HepG2 (cell line): ENCODE results near the gene HTRA2. TPM values are rescaled to one million over a fixed set of nuclear protein-coding genes. Genes with fewer than 3 reads are reported as not detected.

Experiments used
- ATAC-seq: fragments of 200-7000 bp; cut with Tn5 transposase; 3 replicates; pipeline ENCODE4 v1.9.1; 2020; ENCODE audit warnings: mild to moderate bottlenecking, moderate library complexity
- BruUV-seq: library from RNA; stranded (reverse); fragments of 400-500 nt; replicated peaks from 2 replicates; lab custom pipeline; 2021; lab: Mats Ljungman, UMichigan
- CTCF ChIA-PET: fragments of 300-600 bp; formaldehyde crosslinking; extraction: SDS; loops from one replicate; lab custom pipeline; 2021; ENCODE audit warnings: low total read pairs, inconsistent platforms, low intra/inter-chr PET ratio; lab: Yijun Ruan, JAX
- POLR2A ChIA-PET: fragments of 350-600 bp; sonication (Branson Sonifier 250); formaldehyde crosslinking; loops from one replicate; lab custom pipeline; 2020; ENCODE audit warnings: antibody characterized with exemption, inconsistent platforms; lab: Yijun Ruan, JAX
- DNase-seq: peaks from one replicate; pipeline ENCODE4 v3.0.0-alpha.2; 2015; ENCODE audit warnings: low spot score
- FAIRE-seq: peaks from 3 replicates; lab custom pipeline; 2011; peaks lifted over from hg19 to GRCh38; lab: Jason Lieb, UNC
- H2AFZ ChIP-seq: one replicate; pipeline ENCODE4 v1.6.1; 2011; ENCODE audit warnings: low read length, inconsistent platforms
- H3K27ac ChIP-seq: fragments of 300-600 bp; 3 replicates; pipeline ENCODE4 v1.8.0; 2011; ENCODE audit warnings: mixed run types, mild to moderate bottlenecking, mixed read lengths, low read length, inconsistent platforms; ENCODE audit not compliant: insufficient read depth; ENCODE audit errors: extremely low read length
- H3K27me3 ChIP-seq, 2 experiments: fragments of 200-600 bp in 1 of 2; 2 replicates in 1 of 2; 3 replicates in 1 of 2; pipeline versions ENCODE4 v1.6.0 to v1.8.0; 2011; ENCODE audit warnings: low read length in 2 of 2, mild to moderate bottlenecking in 2 of 2, moderate library complexity in 2 of 2, inconsistent platforms in 1 of 2; ENCODE audit not compliant: insufficient read depth in 2 of 2, control insufficient read depth in 1 of 2
- H3K36me3 ChIP-seq, 2 experiments: fragments of 200-600 bp in 1 of 2; replicated peaks in 1 of 2; 2 replicates in 1 of 2; 3 replicates in 1 of 2; pipeline versions ENCODE4 v1.5.1 to v1.8.0; 2011; ENCODE audit warnings: low read length in 2 of 2, inconsistent platforms in 1 of 2; ENCODE audit not compliant: insufficient read depth in 2 of 2, control insufficient read depth in 1 of 2
- H3K4me1 ChIP-seq: 2 replicates; pipeline ENCODE4 v1.5.1; 2012; ENCODE audit warnings: low read length, inconsistent platforms; ENCODE audit not compliant: insufficient read depth
- H3K4me2 ChIP-seq: 2 replicates; pipeline ENCODE4 v1.6.0; 2011; ENCODE audit warnings: low read depth, low read length, inconsistent platforms
- H3K4me3 ChIP-seq, 3 experiments: fragments of 200-600 bp in 1 of 3; sonication (generic), shearing (Covaris generic) in 1 of 3; replicated peaks in 1 of 3; 2 replicates each; pipeline ENCODE4 v1.5.1; 2011 to 2016; ENCODE audit warnings: low read length in 3 of 3, inconsistent platforms in 2 of 3, low read depth in 2 of 3, mild to moderate bottlenecking in 2 of 3, control low read depth in 1 of 3, mixed read lengths in 1 of 3; ENCODE audit not compliant: insufficient read depth in 1 of 3
- H3K79me2 ChIP-seq: one replicate; pipeline ENCODE4 v1.6.1; 2011; ENCODE audit warnings: low read length, inconsistent platforms; ENCODE audit not compliant: insufficient read depth
- H3K9ac ChIP-seq: 2 replicates; pipeline ENCODE4 v1.6.0; 2011; ENCODE audit warnings: mild to moderate bottlenecking, low read depth, low read length, inconsistent platforms; ENCODE audit not compliant: insufficient read depth
- H3K9me3 ChIP-seq: 2 replicates; pipeline ENCODE4 v1.5.1; 2012; ENCODE audit warnings: mild to moderate bottlenecking, low read length
- H4K20me1 ChIP-seq: 2 replicates; pipeline ENCODE4 v1.6.0; 2011; ENCODE audit warnings: inconsistent platforms, mild to moderate bottlenecking, low read length, moderate library complexity; ENCODE audit not compliant: insufficient read depth
- CREM ChIP-seq, 2 experiments: sonication (generic) in 1 of 2; formaldehyde crosslinking in 1 of 2; IDR thresholded peaks; 2 replicates each; pipeline versions ENCODE4 v1.4.0 to v1.6.1; 2016 to 2020; ENCODE audit warnings: antibody characterized with exemption in 1 of 2, mild to moderate bottlenecking in 1 of 2, missing genetic modification reagents in 1 of 2
- DNMT3B ChIP-seq: conservative IDR thresholded peaks from 2 replicates; pipeline ENCODE4 v1.6.1; 2016; ENCODE audit warnings: missing biosample characterization, control low read depth
- HNRNPL ChIP-seq: fragments of 200-400 bp; formaldehyde crosslinking; IDR thresholded peaks from 2 replicates; pipeline ENCODE4 v1.6.1; 2017; ENCODE audit warnings: mild to moderate bottlenecking, low read depth, low read length
- MTA1 ChIP-seq: sonication (generic); formaldehyde crosslinking; IDR thresholded peaks from 2 replicates; pipeline ENCODE4 v1.4.0; 2020; ENCODE audit warnings: missing genetic modification reagents, mild to moderate bottlenecking, borderline replicate concordance
- PHF21A ChIP-seq: sonication (generic); formaldehyde crosslinking; IDR thresholded peaks from 2 replicates; pipeline ENCODE4 v1.5.0; 2020; ENCODE audit warnings: mild to moderate bottlenecking, missing genetic modification reagents
- PTBP1 ChIP-seq: fragments of 200-400 bp; formaldehyde crosslinking; IDR thresholded peaks from 2 replicates; pipeline ENCODE4 v1.6.1; 2018; ENCODE audit warnings: low read length, low read depth; ENCODE audit not compliant: poor library complexity, severe bottlenecking
- RBFOX2 ChIP-seq: fragments of 200-400 bp; formaldehyde crosslinking; IDR thresholded peaks from 2 replicates; pipeline ENCODE4 v1.6.1; 2017; ENCODE audit warnings: low read depth, mild to moderate bottlenecking, low read length
- ZC3H13 ChIP-seq: sonication (generic); formaldehyde crosslinking; IDR thresholded peaks from 2 replicates; pipeline ENCODE4 v1.8.1; 2023; ENCODE audit warnings: mild to moderate bottlenecking, missing genetic modification reagents, moderate library complexity
- ZNF354B ChIP-seq: sonication (generic); formaldehyde crosslinking; IDR thresholded peaks from 2 replicates; pipeline ENCODE4 v1.8.0; 2022; ENCODE audit warnings: mild to moderate bottlenecking, missing genetic modification reagents
- ZNF430 ChIP-seq: sonication (generic); formaldehyde crosslinking; IDR thresholded peaks from 2 replicates; pipeline ENCODE4 v1.9.0; 2021; ENCODE audit warnings: mild to moderate bottlenecking, missing genetic modification reagents
- WGBS: methylation state at CpG from one replicate; pipeline ENCODE4 v1.1.6; 2017; ENCODE audit warnings: low lambda C conversion rate; 5-methylcytosine and 5-hydroxymethylcytosine counted together
- in situ Hi-C: cut with HindIII; loops from 2 replicates; pipeline ENCODE4 v1.10.0; 2017; ENCODE audit warnings: low pct_unique_long_range_greater_than_20kb; ENCODE audit not compliant: extremely low pct_ligation_motif_present
- intact Hi-C: fragments of 100-400 bp; cut with micrococcal nuclease; formaldehyde crosslinking; loops from one replicate; pipeline ENCODE4 v1.10.0; 2022; ENCODE audit not compliant: unreplicated experiment
- polyA plus RNA-seq, 8 experiments: library from polyadenylated mRNA; depleted of rRNA in 3 of 8; stranded (reverse) in 7 of 8; unstranded in 1 of 8; fragments of >200 nt; fragmentation: Illumina TruSeq in 4 of 8; extraction: Trizol in 4 of 8; gene quantifications; 2 replicates each; pipeline versions ENCODE4 v1.2.1 to v1.2.3, GENCODE V29; 2011 to 2016; ENCODE audit warnings: low read depth in 4 of 8, missing spikeins in 1 of 8, mixed read lengths in 1 of 8; ENCODE audit not compliant: insufficient read depth in 1 of 8
- total RNA-seq, 5 experiments: library from RNA; depleted of rRNA; stranded (reverse); fragments of >200 nt; fragmentation: Illumina TruSeq; extraction: Trizol; gene quantifications; 2 replicates each; pipeline ENCODE4 v1.2.3, GENCODE V29; 2016; ENCODE audit warnings: low read depth in 1 of 5
- TF ChIP-seq, protein P1 (sequence below): sonication (generic); formaldehyde crosslinking; IDR thresholded peaks from 2 replicates; pipeline ENCODE4 v1.8.1; 2023; ENCODE audit warnings: mild to moderate bottlenecking, missing genetic modification reagents
- TF ChIP-seq, protein P2 (sequence below): sonication (generic); formaldehyde crosslinking; IDR thresholded peaks from 2 replicates; pipeline ENCODE4 v1.8.1; 2022; ENCODE audit warnings: low read depth, mild to moderate bottlenecking, missing genetic modification reagents

Gene HTRA2
- total and polyA plus RNA-seq, 2 of the 13 experiments (the other 11 are each of a cell fraction or from before 2014, with no cell fraction given): 47.7 to 50.3 TPM

DNA sequence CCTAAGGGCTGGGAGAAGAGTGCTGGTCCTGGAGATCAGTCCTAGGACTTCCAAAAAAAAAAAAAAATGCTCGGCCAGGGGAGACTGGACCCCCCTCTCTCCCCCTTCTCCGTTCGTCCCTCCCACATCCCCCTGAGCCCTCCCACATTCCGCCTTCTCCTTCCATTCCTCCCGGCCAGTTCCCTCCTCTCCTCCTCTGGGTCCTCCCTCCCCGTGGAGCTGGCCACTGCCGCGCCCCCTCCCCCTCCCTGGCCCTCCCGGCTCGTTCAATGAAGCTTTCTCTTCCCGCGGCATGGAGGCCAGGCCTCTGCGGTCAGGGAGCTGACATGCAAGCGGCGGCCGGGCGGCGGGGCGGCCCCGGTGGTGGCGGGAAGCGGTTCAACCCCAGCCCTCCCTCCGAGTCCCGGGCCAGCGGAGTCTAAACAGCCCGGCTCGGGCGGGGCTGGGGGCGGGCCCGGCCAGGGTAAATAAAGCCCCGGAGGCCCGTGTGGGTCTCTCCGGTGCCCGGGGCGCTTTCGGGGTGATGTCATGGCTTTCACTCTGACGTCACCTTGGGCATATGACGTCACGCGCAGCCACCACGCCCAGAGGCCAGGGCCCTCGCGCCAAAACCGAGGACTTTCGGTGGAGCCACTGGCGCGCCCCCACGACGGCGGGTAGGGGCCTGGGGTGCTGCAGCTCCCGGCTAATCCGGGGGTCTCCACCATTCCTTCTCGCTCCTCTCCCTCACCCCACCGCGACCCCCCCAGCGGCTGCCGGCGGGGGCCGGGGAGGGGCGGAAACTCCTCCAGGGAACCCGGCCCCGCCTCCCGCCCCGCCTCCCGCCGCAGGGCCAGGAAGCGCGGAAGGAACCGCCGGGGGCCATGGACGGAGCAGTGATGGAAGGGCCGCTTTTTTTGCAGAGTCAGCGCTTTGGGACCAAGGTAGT, 24.4 kb downstream of the HTRA2 start, which contains the start of the genes DOK1 and LOXL3:
Gene DOK1, plus strand, starts transcription at position 829 of the 928 bp plus-strand sequence. Its CDS starts 35 bp downstream, at position 864.
Gene LOXL3, minus strand, starts transcription at position 51 of the 928 bp plus-strand sequence. CDS start 1,308 bp downstream, outside the sequence.
- in situ Hi-C loops: no loop called here
- Histone ChIP-seq H3K27ac (no peak within 1 kb of the TSS), H4K20me1 (no peaks in the 10 kb centered on the region), H3K79me2 (no peaks in the 10 kb centered on the region), H3K9me3 (no peaks in the 10 kb centered on the region), H3K4me2 (peak within 1 kb of the TSS; percentile 92), H2AFZ (peak within 1 kb of the TSS; percentile 31), H3K4me3 (peak within 1 kb of the TSS; percentile 62 to 69 (median 69)), H3K9ac (peak within 1 kb of the TSS; percentile 45), H3K4me1 (peaks cover 69% of the 10 kb centered on the region), H3K27me3 (peaks cover 3 to 21% of the 10 kb centered on the region in 2 experiments; a peak in 2 of 5 replicates), H3K36me3 (no peaks in the 10 kb centered on the region)
- ChIA-PET CTCF (no interaction called here), POLR2A (interaction anchor here (0.7 to 1.7 kb wide), 4 partner anchors 24 to 72 kb away, joined by 4 to 5 read pairs (median 4); partner anchors contain the start of genes AUP1, CCDC142, HTRA2 and PCGF1)
- intact Hi-C loops: no loop called here
- peak; percentile 49 for ATAC-seq
- BruUV-seq: no TSS peak
- 7% methylated on average over 38 of the region's 73 CpGs for WGBS
- peak; percentile 44 for FAIRE-seq
- peak; percentile 69 for DNase-seq
- TF ChIP-seq ZNF430 (CRISPR knock-in tag) (0 out of 2 replicates have a peak, but pooled peaks have one; percentile 29), DNMT3B (0 out of 2 replicates have a peak, but pooled peaks have one; percentile 69), PTBP1 (peak; percentile 48), ZNF354B (CRISPR knock-in tag) (peak; percentile 85; the same call in 1 of the 2 replicates), PHF21A (CRISPR knock-in tag) (no peak), CREM (IDR thresholded peaks at IDR 0.05) (peak; percentile 94), CREM (CRISPR knock-in tag; IDR thresholded peaks at IDR 0.05) (peak; percentile 68; the same call in 1 of the 2 replicates), RBFOX2 (0 out of 2 replicates have a peak, but pooled peaks have one; percentile 36), MTA1 (CRISPR knock-in tag) (peak; percentile 21; the same call in 1 of the 2 replicates), ZC3H13 (CRISPR knock-in tag) (peak; percentile 46; the same call in 1 of the 2 replicates), HNRNPL (0 out of 2 replicates have a peak, but pooled peaks have one; percentile 36)
- TF ChIP-seq, protein P1, sequence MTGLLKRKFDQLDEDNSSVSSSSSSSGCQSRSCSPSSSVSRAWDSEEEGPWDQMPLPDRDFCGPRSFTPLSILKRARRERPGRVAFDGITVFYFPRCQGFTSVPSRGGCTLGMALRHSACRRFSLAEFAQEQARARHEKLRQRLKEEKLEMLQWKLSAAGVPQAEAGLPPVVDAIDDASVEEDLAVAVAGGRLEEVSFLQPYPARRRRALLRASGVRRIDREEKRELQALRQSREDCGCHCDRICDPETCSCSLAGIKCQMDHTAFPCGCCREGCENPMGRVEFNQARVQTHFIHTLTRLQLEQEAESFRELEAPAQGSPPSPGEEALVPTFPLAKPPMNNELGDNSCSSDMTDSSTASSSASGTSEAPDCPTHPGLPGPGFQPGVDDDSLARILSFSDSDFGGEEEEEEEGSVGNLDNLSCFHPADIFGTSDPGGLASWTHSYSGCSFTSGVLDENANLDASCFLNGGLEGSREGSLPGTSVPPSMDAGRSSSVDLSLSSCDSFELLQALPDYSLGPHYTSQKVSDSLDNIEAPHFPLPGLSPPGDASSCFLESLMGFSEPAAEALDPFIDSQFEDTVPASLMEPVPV (CRISPR knock-in tag): peak; percentile 69; the same call in 1 of the 2 replicates
- TF ChIP-seq, protein P2, sequence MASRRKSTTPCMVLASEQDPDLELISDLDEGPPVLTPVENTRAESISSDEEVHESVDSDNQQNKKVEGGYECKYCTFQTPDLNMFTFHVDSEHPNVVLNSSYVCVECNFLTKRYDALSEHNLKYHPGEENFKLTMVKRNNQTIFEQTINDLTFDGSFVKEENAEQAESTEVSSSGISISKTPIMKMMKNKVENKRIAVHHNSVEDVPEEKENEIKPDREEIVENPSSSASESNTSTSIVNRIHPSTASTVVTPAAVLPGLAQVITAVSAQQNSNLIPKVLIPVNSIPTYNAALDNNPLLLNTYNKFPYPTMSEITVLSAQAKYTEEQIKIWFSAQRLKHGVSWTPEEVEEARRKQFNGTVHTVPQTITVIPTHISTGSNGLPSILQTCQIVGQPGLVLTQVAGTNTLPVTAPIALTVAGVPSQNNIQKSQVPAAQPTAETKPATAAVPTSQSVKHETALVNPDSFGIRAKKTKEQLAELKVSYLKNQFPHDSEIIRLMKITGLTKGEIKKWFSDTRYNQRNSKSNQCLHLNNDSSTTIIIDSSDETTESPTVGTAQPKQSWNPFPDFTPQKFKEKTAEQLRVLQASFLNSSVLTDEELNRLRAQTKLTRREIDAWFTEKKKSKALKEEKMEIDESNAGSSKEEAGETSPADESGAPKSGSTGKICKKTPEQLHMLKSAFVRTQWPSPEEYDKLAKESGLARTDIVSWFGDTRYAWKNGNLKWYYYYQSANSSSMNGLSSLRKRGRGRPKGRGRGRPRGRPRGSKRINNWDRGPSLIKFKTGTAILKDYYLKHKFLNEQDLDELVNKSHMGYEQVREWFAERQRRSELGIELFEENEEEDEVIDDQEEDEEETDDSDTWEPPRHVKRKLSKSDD: peak; percentile 70; the same call in 1 of the 2 replicates
